OCI-LY7 (cell line): ENCODE data around the gene PRRC2B.
"Not testable (repeated sequence)": the region's sequence is repeated elsewhere in the genome, so short reads cannot be mapped to it uniquely, and the experiment has no call there.

ENCODE experiments used
- CTCF ChIP-seq: fragments of 200-600 bp; sonication (generic); conservative IDR thresholded peaks from 2 replicates; pipeline ENCODE4 v1.5.1; 2014; ENCODE audit warnings: mild to moderate bottlenecking, antibody characterized with exemption, low read length, moderate library complexity, mixed read lengths
- EZH2phosphoT487 ChIP-seq: fragments of 200-600 bp; sonication (generic); IDR thresholded peaks from 2 replicates; pipeline ENCODE4 v1.6.1; 2018; ENCODE audit warnings: low read depth, borderline replicate concordance, mild to moderate bottlenecking, mixed run types, antibody characterized with exemption, low read length, moderate library complexity, mixed read lengths

GRCh38 chr9:131372599-131372973, 21.3 kb upstream of the PRRC2B start:
- TF ChIP-seq CTCF, EZH2phosphoT487: not testable (repeated sequence)
